OCI-LY7 (cell line): ENCODE results near the gene H2BK1. TPM values are rescaled to one million over a fixed set of nuclear protein-coding genes. Genes with fewer than 3 reads are reported as not detected.

ENCODE experiments used
- BruUV-seq: library from RNA; stranded (reverse); fragments of 400-500 nt; replicated peaks from 2 replicates; lab custom pipeline; 2021; lab: Mats Ljungman, UMichigan
- CTCF ChIA-PET: fragments of 300-600 bp; sonication (Branson Sonifier 250); formaldehyde crosslinking; loops from one replicate; lab custom pipeline; 2022; ENCODE audit warnings: antibody characterized with exemption; ENCODE audit not compliant: unreplicated experiment; lab: Charles Lee
- POLR2A ChIA-PET: fragments of 300-600 bp; sonication (Branson Sonifier 250); formaldehyde crosslinking; loops from one replicate; lab custom pipeline; 2022; ENCODE audit warnings: antibody characterized with exemption; lab: Charles Lee
- DNase-seq: peaks from one replicate; pipeline ENCODE4 v3.0.0-alpha.2; 2015; ENCODE audit warnings: low spot score
- H2AFZ ChIP-seq: fragments of 200-600 bp; sonication (generic), shearing (Covaris generic); 2 replicates; pipeline ENCODE4 v1.6.1; 2014; ENCODE audit warnings: mild to moderate bottlenecking, antibody characterized with exemption, low read length, moderate library complexity
- H3K27ac ChIP-seq: fragments of 200-600 bp; sonication (generic); 2 replicates; pipeline ENCODE4 v1.5.1; 2014; ENCODE audit warnings: mixed run types, low read depth, mild to moderate bottlenecking, moderate library complexity, low read length, inconsistent platforms; ENCODE audit not compliant: poor library complexity, severe bottlenecking
- H3K36me3 ChIP-seq: fragments of 200-600 bp; sonication (generic); 2 replicates; pipeline ENCODE4 v1.6.1; 2014; ENCODE audit warnings: mild to moderate bottlenecking, antibody characterized with exemption, low read length, moderate library complexity, mixed read lengths; ENCODE audit not compliant: insufficient read depth
- H3K4me1 ChIP-seq: fragments of 200-600 bp; sonication (generic); 2 replicates; pipeline ENCODE4 v1.5.1; 2014; ENCODE audit warnings: mild to moderate bottlenecking, low read length; ENCODE audit not compliant: insufficient read depth, poor library complexity, severe bottlenecking
- H3K4me2 ChIP-seq: fragments of 200-600 bp; sonication (generic); 2 replicates; pipeline ENCODE4 v1.6.1; 2014; ENCODE audit warnings: mild to moderate bottlenecking, low read length
- H3K4me3 ChIP-seq: fragments of 200-600 bp; sonication (generic); 2 replicates; pipeline ENCODE4 v1.5.1; 2014; ENCODE audit warnings: mild to moderate bottlenecking, low read depth, low read length; ENCODE audit not compliant: poor library complexity, severe bottlenecking
- H3K79me2 ChIP-seq: fragments of 200-600 bp; sonication (generic); 2 replicates; pipeline ENCODE4 v1.6.1; 2016; ENCODE audit warnings: low read depth, mild to moderate bottlenecking, low read length, moderate library complexity, mixed read lengths; ENCODE audit not compliant: insufficient read depth
- H3K9me2 ChIP-seq: fragments of 200-600 bp; sonication (generic); 2 replicates; pipeline ENCODE4 v1.6.1; 2016; ENCODE audit warnings: mild to moderate bottlenecking, low read length, mixed read lengths; ENCODE audit not compliant: insufficient read depth
- H3K9me3 ChIP-seq: fragments of 200-600 bp; sonication (generic); 2 replicates; pipeline ENCODE4 v1.6.1; 2014; ENCODE audit warnings: mild to moderate bottlenecking, mixed run types, low read length, mixed read lengths
- H4K20me1 ChIP-seq: fragments of 200-600 bp; sonication (generic); 2 replicates; pipeline ENCODE4 v1.6.1; 2014; ENCODE audit warnings: mild to moderate bottlenecking, antibody characterized with exemption, low read length, moderate library complexity, mixed read lengths; ENCODE audit not compliant: insufficient read depth
- CTCF ChIP-seq: fragments of 200-600 bp; sonication (generic); conservative IDR thresholded peaks from 2 replicates; pipeline ENCODE4 v1.5.1; 2014; ENCODE audit warnings: mild to moderate bottlenecking, antibody characterized with exemption, low read length, moderate library complexity, mixed read lengths
- EZH2phosphoT487 ChIP-seq: fragments of 200-600 bp; sonication (generic); IDR thresholded peaks from 2 replicates; pipeline ENCODE4 v1.6.1; 2018; ENCODE audit warnings: low read depth, borderline replicate concordance, mild to moderate bottlenecking, mixed run types, antibody characterized with exemption, low read length, moderate library complexity, mixed read lengths
- intact Hi-C: fragments of 100-400 bp; cut with micrococcal nuclease; formaldehyde crosslinking; loops from one replicate; pipeline ENCODE4 v1.10.0; 2022; ENCODE audit not compliant: unreplicated experiment
- total RNA-seq, 2 experiments: library from RNA; depleted of rRNA in 1 of 2; stranded (reverse); fragments of >200 nt in 1 of 2; shearing (Covaris generic) in 1 of 2; gene quantifications; 2 replicates each; pipeline ENCODE4 v1.2.3, GENCODE V29; 2014 to 2022

H2BK1 gene
- total RNA-seq, 2 experiments from 2014 or later: not detected

GRCh38 chr7:151207804-151208203 is 2.5 kb downstream of the H2BK1 start:
- Histone ChIP-seq H4K20me1 (no peaks in the 10 kb centered on the region), H3K9me3 (no peaks in the 10 kb centered on the region), H3K4me2 (no peak overlapping the region), H3K4me3 (no peak overlapping the region), H3K9me2 (no peaks in the 10 kb centered on the region), H3K36me3 (peaks cover 11% of the 10 kb centered on the region; the same call in 1 of the 2 replicates), H3K4me1 (no peaks in the 10 kb centered on the region), H3K79me2 (no peaks in the 10 kb centered on the region), H2AFZ (no peak overlapping the region), H3K27ac (no peak overlapping the region)
- DNase-seq: no peak
- POLR2A ChIA-PET: no interaction called here
- BruUV-seq: no TSS peak
- CTCF ChIA-PET: no interaction called here
- intact Hi-C loops: no loop called here
- TF ChIP-seq EZH2phosphoT487 (no peak), CTCF (no peak)

- ChIA-PET CTCF (interaction anchor here (0.5 to 0.6 kb wide), 2 partner anchors 78 to 265 kb away, joined by 4 to 6 read pairs; no protein-coding TSS in a partner anchor), POLR2A (no interaction called here)
- Histone ChIP-seq H3K9me3 (no peaks in the 10 kb centered on the region), H3K4me3 (no peak overlapping the region), H3K4me1 (no peaks in the 10 kb centered on the region), H3K27ac (no peak overlapping the region), H3K9me2 (no peaks in the 10 kb centered on the region), H3K36me3 (peaks cover 6% of the 10 kb centered on the region; the same call in 1 of the 2 replicates), H2AFZ (no peak overlapping the region), H4K20me1 (no peaks in the 10 kb centered on the region), H3K79me2 (no peaks in the 10 kb centered on the region), H3K4me2 (no peak overlapping the region)
- no peak for DNase-seq
- TF ChIP-seq CTCF (no peak), EZH2phosphoT487 (no peak)
- no TSS peak for BruUV-seq
- intact Hi-C loops: no loop called here
Observed at GRCh38 chr7:151207315-151207714, 3.0 kb downstream of the H2BK1 start.

- H3K4me2 ChIP-seq: no peak overlapping the region
- POLR2A ChIA-PET: no interaction called here
- H4K20me1 ChIP-seq: no peaks in the 10 kb centered on the region
- DNase-seq: no peak
- TF ChIP-seq CTCF (no peak), EZH2phosphoT487 (no peak)
- no peaks in the 10 kb centered on the region for H3K9me3 ChIP-seq
- no peaks in the 10 kb centered on the region for H3K4me1 ChIP-seq
- H3K4me3 ChIP-seq: no peak overlapping the region
- peaks cover 2% of the 10 kb centered on the region; the same call in 1 of the 2 replicates for H3K36me3 ChIP-seq
- H3K79me2 ChIP-seq: no peaks in the 10 kb centered on the region
- intact Hi-C loops: no loop called here
- CTCF ChIA-PET: interaction anchor here (0.5 to 0.6 kb wide), 2 partner anchors 78 to 265 kb away, joined by 4 to 6 read pairs; no protein-coding TSS in a partner anchor
- H3K9me2 ChIP-seq: no peaks in the 10 kb centered on the region
- no TSS peak for BruUV-seq
- no peak overlapping the region for H2AFZ ChIP-seq
- H3K27ac ChIP-seq: no peak overlapping the region
Observed at GRCh38 chr7:151206914-151207313, 3.4 kb downstream of the H2BK1 start.
